Hepatocyte (in vitro differentiated cells): Measurements from ENCODE around the gene RASAL2. TPM values are rescaled to one million over a fixed set of nuclear protein-coding genes. Genes with fewer than 3 reads are reported as not detected.

Experiments used
- DNase-seq: peaks from one replicate; pipeline ENCODE4 v3.0.0-alpha.2; 2016; ENCODE audit warnings: low spot score
- H2AFZ ChIP-seq: fragments of 200-600 bp; sonication (generic); 2 replicates; pipeline ENCODE4 v1.6.0; 2016; ENCODE audit warnings: antibody characterized with exemption, mild to moderate bottlenecking
- H3K27ac ChIP-seq: fragments of 200-600 bp; sonication (generic); 2 replicates; pipeline ENCODE4 v1.5.1; 2016; ENCODE audit warnings: mild to moderate bottlenecking
- H3K27me3 ChIP-seq: fragments of 200-600 bp; sonication (generic); 2 replicates; pipeline ENCODE4 v1.6.1; 2016
- H3K36me3 ChIP-seq: fragments of 200-600 bp; sonication (generic); replicated peaks from 2 replicates; pipeline ENCODE4 v1.5.1; 2016; ENCODE audit warnings: low read depth; ENCODE audit not compliant: insufficient read depth
- H3K4me1 ChIP-seq: fragments of 200-600 bp; sonication (generic); 2 replicates; pipeline ENCODE4 v1.5.1; 2016; ENCODE audit warnings: mild to moderate bottlenecking, moderate library complexity; ENCODE audit not compliant: insufficient read depth
- H3K4me2 ChIP-seq: fragments of 200-600 bp; sonication (generic); 2 replicates; pipeline ENCODE4 v1.6.0; 2016
- H3K4me3 ChIP-seq: fragments of 200-600 bp; sonication (generic); 2 replicates; pipeline ENCODE4 v1.5.1; 2016; ENCODE audit warnings: mild to moderate bottlenecking
- H3K79me2 ChIP-seq: fragments of 200-600 bp; sonication (generic); 2 replicates; pipeline ENCODE4 v1.6.0; 2017; ENCODE audit warnings: mild to moderate bottlenecking
- H3K9me2 ChIP-seq: fragments of 200-600 bp; sonication (generic); replicated peaks from 2 replicates; pipeline ENCODE4 v1.6.0; 2017; ENCODE audit warnings: mild to moderate bottlenecking; ENCODE audit not compliant: insufficient read depth
- H3K9me3 ChIP-seq: fragments of 200-600 bp; sonication (generic); 2 replicates; pipeline ENCODE4 v1.5.1; 2016; ENCODE audit warnings: low read depth, mild to moderate bottlenecking
- H4K20me1 ChIP-seq: fragments of 200-600 bp; sonication (generic); 2 replicates; pipeline ENCODE4 v1.6.0; 2016; ENCODE audit warnings: mild to moderate bottlenecking; ENCODE audit not compliant: insufficient read depth, poor library complexity, severe bottlenecking
- CTCF ChIP-seq: fragments of 200-600 bp; sonication (generic); IDR thresholded peaks from 2 replicates; pipeline ENCODE4 v1.5.1; 2016; ENCODE audit warnings: antibody characterized with exemption, mild to moderate bottlenecking; ENCODE audit not compliant: poor library complexity
- EZH2 ChIP-seq: fragments of 200-600 bp; sonication (generic); IDR thresholded peaks from 2 replicates; pipeline ENCODE4 v1.6.1; 2016; ENCODE audit warnings: antibody characterized with exemption, mild to moderate bottlenecking, borderline replicate concordance
- EZH2phosphoT487 ChIP-seq: fragments of 200-600 bp; sonication (generic); IDR thresholded peaks from one replicate; pipeline ENCODE4 v1.6.1; 2018; ENCODE audit warnings: antibody characterized with exemption, mild to moderate bottlenecking, low read depth, moderate library complexity; ENCODE audit not compliant: unreplicated experiment, severe bottlenecking
- WGBS: methylation state at CpG from one replicate; pipeline ENCODE4 v1.1.6; 2016; ENCODE audit warnings: low lambda C conversion rate; ENCODE audit errors: missing lambda C conversion rate; 5-methylcytosine and 5-hydroxymethylcytosine counted together
- polyA plus RNA-seq: library from polyadenylated mRNA; unstranded; fragments of >200 nt; fragmentation: Nextera tagmentation; extraction: Ambion mirVana; gene quantifications from 2 replicates; pipeline ENCODE4 v1.2.1, GENCODE V29; 2016
- total RNA-seq: library from RNA; depleted of rRNA; stranded (reverse); fragments of >200 nt; gene quantifications from 2 replicates; pipeline ENCODE4 v1.2.3, GENCODE V29; 2014

The RASAL2 gene
- total and polyA plus RNA-seq, 2 experiments from 2014 or later, result 8.7 to 24.0 TPM

- Histone ChIP-seq H3K27ac (no peak overlapping the region), H2AFZ (no peak overlapping the region), H3K4me3 (no peak overlapping the region), H3K9me3 (no peaks in the 10 kb centered on the region), H3K4me1 (no peaks in the 10 kb centered on the region), H3K4me2 (no peak overlapping the region), H3K79me2 (no peaks in the 10 kb centered on the region), H3K36me3 (peaks cover 3% of the 10 kb centered on the region), H3K9me2 (no peaks in the 10 kb centered on the region), H3K27me3 (no peaks in the 10 kb centered on the region), H4K20me1 (no peaks in the 10 kb centered on the region)
- no peak for DNase-seq
- WGBS, result 58% methylated on average over 2 of the region's 2 CpGs
- TF ChIP-seq EZH2, result no peak
- no peak for TF ChIP-seq CTCF
- no peak for TF ChIP-seq EZH2phosphoT487
Observed at GRCh38 chr1:178438432-178438831, 344.5 kb downstream of the RASAL2 start.

- TF ChIP-seq CTCF (no peak), EZH2phosphoT487 (no peak), EZH2 (no peak)
- no peaks in the 10 kb centered on the region for H3K9me3 ChIP-seq
- no peak overlapping the region for H3K4me2 ChIP-seq
Observed at GRCh38 chr1:178442925-178443324, 349.0 kb downstream of the RASAL2 start.

GRCh38 chr1:178450871-178451270 lies 357.0 kb downstream of the RASAL2 start:
- no peaks in the 10 kb centered on the region for H3K9me2 ChIP-seq
- TF ChIP-seq EZH2phosphoT487, result no peak
- no peak for TF ChIP-seq CTCF
- TF ChIP-seq EZH2, result no peak
- no peaks in the 10 kb centered on the region for H3K9me3 ChIP-seq
- no peak overlapping the region for H3K27ac ChIP-seq
- 91% methylated on average over 6 of the region's 6 CpGs for WGBS
- no peaks in the 10 kb centered on the region for H3K27me3 ChIP-seq
- no peaks in the 10 kb centered on the region for H3K4me1 ChIP-seq
- DNase-seq, result no peak
- no peaks in the 10 kb centered on the region for H4K20me1 ChIP-seq
- no peaks in the 10 kb centered on the region for H3K79me2 ChIP-seq
- no peak overlapping the region for H3K4me3 ChIP-seq
- H3K36me3 ChIP-seq, result no peaks in the 10 kb centered on the region
- H2AFZ ChIP-seq, result no peak overlapping the region
- H3K4me2 ChIP-seq, result no peak overlapping the region

More at GRCh38 chr1:178442925-178443324, 349.0 kb downstream of the RASAL2 start:
- WGBS, result 98% methylated on average over 3 of the region's 3 CpGs
- Histone ChIP-seq H3K9me2 (no peaks in the 10 kb centered on the region), H3K4me3 (no peak overlapping the region), H3K79me2 (no peaks in the 10 kb centered on the region), H3K27ac (no peak overlapping the region), H2AFZ (no peak overlapping the region), H3K36me3 (peaks cover 3% of the 10 kb centered on the region), H3K27me3 (no peaks in the 10 kb centered on the region), H4K20me1 (no peaks in the 10 kb centered on the region), H3K4me1 (no peaks in the 10 kb centered on the region)
- DNase-seq, result no peak

- no peak overlapping the region for H2AFZ ChIP-seq
- H3K4me1 ChIP-seq, result no peaks in the 10 kb centered on the region
- peak overlapping the region; percentile 24 for H3K27ac ChIP-seq
- WGBS, result 56% methylated on average over 3 of the region's 3 CpGs
- no peaks in the 10 kb centered on the region for H3K36me3 ChIP-seq
- no peak overlapping the region for H3K4me3 ChIP-seq
- TF ChIP-seq CTCF, result no peak
- no peak for TF ChIP-seq EZH2
- no peaks in the 10 kb centered on the region for H3K27me3 ChIP-seq
- no peaks in the 10 kb centered on the region for H3K9me2 ChIP-seq
- H3K4me2 ChIP-seq, result no peak overlapping the region
- no peaks in the 10 kb centered on the region for H3K79me2 ChIP-seq
- H4K20me1 ChIP-seq, result no peaks in the 10 kb centered on the region
- no peaks in the 10 kb centered on the region for H3K9me3 ChIP-seq
- DNase-seq, result peak; percentile 23
Observed at GRCh38 chr1:178451529-178451928, 357.6 kb downstream of the RASAL2 start.
